ENCODE measurements around the gene GREM1.

Gene GREM1

DNA sequence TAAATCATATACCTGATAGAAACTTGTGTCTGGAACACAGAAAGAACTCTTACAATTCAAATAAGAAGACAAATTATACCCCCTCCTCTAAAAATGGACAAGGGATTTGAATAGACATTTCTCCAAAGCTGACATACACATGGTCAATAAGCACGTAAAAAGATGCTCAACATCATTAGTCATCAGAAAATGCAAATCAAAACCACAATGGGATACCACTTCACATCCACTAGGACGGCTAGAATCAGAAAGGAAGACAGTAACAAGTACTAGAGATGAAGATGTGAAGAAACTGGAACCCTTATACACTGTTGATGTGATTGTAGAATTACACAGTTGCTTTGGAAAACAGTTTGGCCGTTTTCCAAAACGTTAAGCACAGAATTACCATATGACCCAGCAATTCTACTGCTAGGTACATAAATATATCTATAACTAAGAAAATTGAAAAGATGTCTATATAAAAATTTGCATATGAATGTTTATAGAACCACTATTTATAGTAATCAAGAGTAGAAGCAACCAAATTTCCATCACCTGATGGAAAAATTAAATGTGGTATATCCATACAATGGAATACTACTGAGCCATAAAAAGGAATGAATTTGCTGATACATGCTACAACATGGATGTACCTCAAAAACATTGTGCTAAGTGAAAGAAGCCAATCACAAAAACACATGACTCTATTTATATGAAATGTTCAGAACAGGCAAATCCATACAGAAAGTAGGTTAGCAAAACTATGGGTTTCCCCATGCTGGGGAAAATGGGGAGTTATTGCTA lies 60.8 kb downstream of the GREM1 start:
- no peak for DNase-seq (ENCODE audit: extremely low read depth in 1 of 2, low read depth in 1 of 2)

GRCh38 chr15:32781781-32782180 lies 64.0 kb downstream of the GREM1 start:
- DNase-seq (ENCODE audit: extremely low read depth in 1 of 2, low read depth in 1 of 2): no peak

- DNase-seq (ENCODE audit: extremely low read depth in 1 of 2, low read depth in 1 of 2): no peak
Measured at GRCh38 chr15:32784581-32784980, 66.8 kb downstream of the GREM1 start.

DNA sequence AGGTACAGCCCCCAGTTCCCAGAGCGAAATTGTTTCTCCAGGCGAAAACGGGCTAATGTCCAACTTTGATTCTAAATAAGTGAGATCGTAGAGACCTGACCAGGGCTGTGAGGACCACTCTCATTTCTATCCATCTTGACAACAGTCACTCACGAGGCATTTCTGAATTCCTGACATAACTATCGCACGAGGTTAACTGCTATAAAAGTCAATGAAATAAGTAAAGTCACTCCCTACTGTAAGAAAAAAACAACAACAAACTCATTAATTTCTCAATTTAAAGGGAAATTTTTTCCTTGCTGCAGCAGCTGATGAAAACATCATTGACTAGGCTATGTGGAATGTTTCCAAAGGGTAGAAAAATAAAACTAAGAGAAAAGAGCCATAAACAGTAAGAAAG lies 69.1 kb downstream of the GREM1 start:
- no peak for DNase-seq (ENCODE audit: extremely low read depth in 1 of 2, low read depth in 1 of 2)

DNA sequence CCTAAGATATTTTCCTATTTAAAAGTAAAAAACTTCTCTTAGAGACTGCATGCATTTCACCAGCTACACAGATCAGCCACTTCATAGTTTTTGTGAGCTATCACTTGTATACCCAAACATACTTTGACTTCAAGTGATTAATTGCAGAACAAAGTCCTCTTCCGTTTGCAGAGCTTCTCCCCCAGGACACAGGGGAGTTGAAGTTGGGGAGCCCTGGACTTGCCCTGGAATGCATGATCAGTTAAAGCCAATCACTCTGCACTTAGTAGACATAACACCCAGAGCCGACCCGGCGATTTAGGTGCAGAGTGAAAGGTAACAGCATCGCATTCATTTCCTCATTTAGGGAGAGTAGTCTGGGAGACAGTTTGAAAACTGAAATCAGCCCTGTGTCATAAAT lies 70.1 kb downstream of the GREM1 start:
- DNase-seq (ENCODE audit: extremely low read depth in 1 of 2, low read depth in 1 of 2): no peak

DNA sequence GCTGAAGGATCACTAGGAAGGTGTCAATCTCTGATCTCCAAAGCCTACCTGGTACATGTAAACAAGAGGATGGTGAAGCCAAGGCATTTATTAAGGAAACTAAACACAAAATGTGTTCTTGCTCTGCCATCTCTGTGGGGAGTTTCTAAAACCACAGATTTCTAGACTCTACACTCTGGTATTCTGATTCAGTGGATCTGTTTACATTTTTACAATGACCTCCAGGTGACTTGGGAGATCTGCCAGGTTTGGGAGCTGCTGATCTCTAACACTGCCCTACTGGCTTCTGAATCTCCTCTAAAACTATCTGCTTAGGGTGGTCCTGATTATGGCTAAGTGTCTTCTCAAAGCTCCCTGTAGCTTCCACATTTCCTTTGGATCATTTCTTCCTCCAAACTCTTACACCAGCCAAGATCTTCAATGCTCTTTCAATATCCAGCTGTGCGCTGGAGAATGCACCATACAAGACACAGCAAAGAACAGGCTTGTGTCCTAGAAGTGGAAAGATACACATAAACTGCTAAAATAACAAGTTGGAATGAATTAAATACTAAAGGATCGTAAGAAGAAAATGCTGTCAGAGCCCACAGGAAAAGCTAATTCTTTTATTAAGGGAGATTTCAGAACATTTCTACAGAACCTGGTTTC lies 72.7 kb downstream of the GREM1 start:
- DNase-seq (ENCODE audit: extremely low read depth in 1 of 2, low read depth in 1 of 2): no peak

GRCh38 chr15:32792436-32792835 lies 74.6 kb downstream of the GREM1 start:
- no peak for DNase-seq (ENCODE audit: extremely low read depth in 1 of 2, low read depth in 1 of 2)

Measured in activated CD8-positive, alpha-beta memory T cell treated with anti-CD3 and anti-CD28 coated beads for 1 hour (primary cell).